ENCODE results near the gene CAVIN3.

DNA sequence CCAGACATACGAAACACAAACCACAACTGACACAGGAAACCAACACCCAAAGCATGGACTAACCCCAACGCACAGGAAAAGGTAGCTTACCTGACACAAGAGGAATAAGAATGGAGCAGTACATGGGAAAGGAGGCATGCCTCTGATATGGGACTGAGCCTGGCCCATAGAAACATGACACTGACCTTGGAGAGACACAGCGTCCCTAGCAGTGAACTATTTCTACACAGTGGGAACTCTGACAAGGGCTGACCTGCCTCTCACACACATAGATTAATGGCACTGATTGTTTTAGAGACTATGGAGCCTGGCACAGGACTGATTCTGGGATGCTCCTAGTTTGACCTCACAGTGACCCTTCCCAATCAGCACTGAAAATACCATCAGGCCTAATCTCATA, 48.7 kb downstream of the CAVIN3 start:
- TF ChIP-seq, protein P1, sequence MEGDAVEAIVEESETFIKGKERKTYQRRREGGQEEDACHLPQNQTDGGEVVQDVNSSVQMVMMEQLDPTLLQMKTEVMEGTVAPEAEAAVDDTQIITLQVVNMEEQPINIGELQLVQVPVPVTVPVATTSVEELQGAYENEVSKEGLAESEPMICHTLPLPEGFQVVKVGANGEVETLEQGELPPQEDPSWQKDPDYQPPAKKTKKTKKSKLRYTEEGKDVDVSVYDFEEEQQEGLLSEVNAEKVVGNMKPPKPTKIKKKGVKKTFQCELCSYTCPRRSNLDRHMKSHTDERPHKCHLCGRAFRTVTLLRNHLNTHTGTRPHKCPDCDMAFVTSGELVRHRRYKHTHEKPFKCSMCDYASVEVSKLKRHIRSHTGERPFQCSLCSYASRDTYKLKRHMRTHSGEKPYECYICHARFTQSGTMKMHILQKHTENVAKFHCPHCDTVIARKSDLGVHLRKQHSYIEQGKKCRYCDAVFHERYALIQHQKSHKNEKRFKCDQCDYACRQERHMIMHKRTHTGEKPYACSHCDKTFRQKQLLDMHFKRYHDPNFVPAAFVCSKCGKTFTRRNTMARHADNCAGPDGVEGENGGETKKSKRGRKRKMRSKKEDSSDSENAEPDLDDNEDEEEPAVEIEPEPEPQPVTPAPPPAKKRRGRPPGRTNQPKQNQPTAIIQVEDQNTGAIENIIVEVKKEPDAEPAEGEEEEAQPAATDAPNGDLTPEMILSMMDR (IDR thresholded peaks at IDR 0.05): no peak
- no peak for TF ChIP-seq POLR2A (IDR thresholded peaks at IDR 0.05)

Data from thyroid gland (tissue), 4 donors.